ENCODE results near the gene SHC4. TPM values are rescaled to one million over a fixed set of nuclear protein-coding genes. Genes with fewer than 3 reads are reported as not detected.

SHC4 gene
- total RNA-seq, 2 experiments from 2014 or later, result 0.41 to 1.3 TPM

DNA sequence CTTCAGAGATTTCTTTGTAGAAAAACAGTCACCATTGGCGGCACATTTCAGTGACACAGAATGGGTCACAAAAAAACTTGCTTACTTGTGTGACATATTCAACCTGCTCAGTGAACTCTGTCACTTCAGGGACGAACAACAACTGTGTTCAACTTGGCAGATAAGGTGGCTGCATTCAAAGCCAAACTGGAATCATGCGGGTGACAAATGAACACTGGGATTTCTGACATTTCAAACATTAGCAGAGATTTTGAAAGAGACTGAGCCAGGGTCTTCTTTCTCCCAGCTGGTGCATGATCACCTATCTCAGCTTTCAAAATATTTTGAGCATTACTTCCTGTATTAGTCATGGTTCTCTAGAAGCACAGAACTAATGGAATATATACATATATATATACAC is 87.7 kb downstream of the SHC4 start:
- H3K36me3 ChIP-seq (ENCODE audit: insufficient read depth, low read length), result peaks cover 24% of the 10 kb centered on the region
- TF ChIP-seq EZH2phosphoT487 (IDR thresholded peaks at IDR 0.05; ENCODE audit: borderline replicate concordance, low read depth, low read length), result no peak
- TF ChIP-seq, protein P1, sequence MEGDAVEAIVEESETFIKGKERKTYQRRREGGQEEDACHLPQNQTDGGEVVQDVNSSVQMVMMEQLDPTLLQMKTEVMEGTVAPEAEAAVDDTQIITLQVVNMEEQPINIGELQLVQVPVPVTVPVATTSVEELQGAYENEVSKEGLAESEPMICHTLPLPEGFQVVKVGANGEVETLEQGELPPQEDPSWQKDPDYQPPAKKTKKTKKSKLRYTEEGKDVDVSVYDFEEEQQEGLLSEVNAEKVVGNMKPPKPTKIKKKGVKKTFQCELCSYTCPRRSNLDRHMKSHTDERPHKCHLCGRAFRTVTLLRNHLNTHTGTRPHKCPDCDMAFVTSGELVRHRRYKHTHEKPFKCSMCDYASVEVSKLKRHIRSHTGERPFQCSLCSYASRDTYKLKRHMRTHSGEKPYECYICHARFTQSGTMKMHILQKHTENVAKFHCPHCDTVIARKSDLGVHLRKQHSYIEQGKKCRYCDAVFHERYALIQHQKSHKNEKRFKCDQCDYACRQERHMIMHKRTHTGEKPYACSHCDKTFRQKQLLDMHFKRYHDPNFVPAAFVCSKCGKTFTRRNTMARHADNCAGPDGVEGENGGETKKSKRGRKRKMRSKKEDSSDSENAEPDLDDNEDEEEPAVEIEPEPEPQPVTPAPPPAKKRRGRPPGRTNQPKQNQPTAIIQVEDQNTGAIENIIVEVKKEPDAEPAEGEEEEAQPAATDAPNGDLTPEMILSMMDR (conservative IDR thresholded peaks at IDR 0.05; ENCODE audit: low read length), result no peak
- peaks cover 28% of the 10 kb centered on the region for H3K79me2 ChIP-seq (ENCODE audit: insufficient read depth, low read depth, low read length)
- peaks cover 26% of the 10 kb centered on the region for H4K20me1 ChIP-seq (ENCODE audit: insufficient read depth, low read length)
- POLR2A ChIA-PET, result interaction anchor here (0.6 kb wide), 1 partner anchor 1663 kb away, joined by 6 read pairs; no protein-coding TSS in a partner anchor
- H3K9me3 ChIP-seq (ENCODE audit: low read length), result no peaks in the 10 kb centered on the region
- CTCF ChIA-PET (ENCODE audit: unreplicated experiment), result no interaction called here
- BruUV-seq (replicated peaks), result no TSS peak
- H3K4me2 ChIP-seq (ENCODE audit: low read length), result no peak overlapping the region
- no peak overlapping the region for H3K27ac ChIP-seq (ENCODE audit: low read depth, low read length, poor library complexity, severe bottlenecking)
- intact Hi-C loops (cut with micrococcal nuclease; ENCODE audit: unreplicated experiment), result no loop called here
- no peak overlapping the region for H3K4me3 ChIP-seq (ENCODE audit: low read depth, low read length, poor library complexity, severe bottlenecking)
- no peaks in the 10 kb centered on the region for H3K9me2 ChIP-seq (ENCODE audit: insufficient read depth, low read length)
- H3K4me1 ChIP-seq (ENCODE audit: insufficient read depth, low read length, poor library complexity, severe bottlenecking), result peaks cover 16% of the 10 kb centered on the region
- no peak overlapping the region; the same call in 1 of the 2 replicates for H2AFZ ChIP-seq (ENCODE audit: low read length)
- no peak for DNase-seq (ENCODE audit: low spot score)

DNA sequence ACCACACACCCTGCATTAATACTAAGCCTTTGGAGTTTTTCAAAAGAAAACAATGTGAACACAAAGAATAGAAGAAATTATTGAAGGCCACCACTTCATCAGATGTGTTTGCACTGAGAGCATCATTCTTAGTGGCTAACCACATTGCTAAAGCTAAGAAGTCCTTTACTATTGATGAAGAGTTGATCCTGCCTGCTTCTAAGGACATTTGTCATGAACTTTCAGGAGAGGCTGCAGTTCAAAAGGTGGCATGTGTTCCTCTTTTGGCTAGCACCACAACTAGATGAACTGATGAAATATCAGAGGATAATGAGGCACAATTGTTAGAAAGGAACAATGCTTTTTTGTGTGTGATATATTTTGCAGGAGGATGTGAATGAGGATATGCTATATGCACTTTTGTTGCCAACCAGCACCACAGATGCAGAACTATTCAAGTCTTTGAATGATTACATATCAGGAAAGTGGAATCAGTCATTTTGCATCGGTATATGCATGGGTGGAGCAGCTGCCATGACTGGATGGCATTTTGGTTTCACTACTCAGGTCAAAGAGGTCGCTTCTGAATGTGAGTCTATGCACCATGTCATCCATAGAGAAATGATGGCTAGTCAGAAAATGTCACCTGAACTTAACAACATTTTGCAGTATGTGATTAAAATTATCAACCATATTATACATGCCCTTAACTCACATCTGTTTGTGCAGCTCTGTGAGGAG is 88.3 kb downstream of the SHC4 start:
- CTCF ChIA-PET (ENCODE audit: unreplicated experiment), result no interaction called here

More for the DNA sequence above, 88.3 kb downstream of the SHC4 start:
- POLR2A ChIA-PET, result interaction anchor here (0.6 kb wide), 1 partner anchor 1664 kb away, joined by 6 read pairs; no protein-coding TSS in a partner anchor
- Histone ChIP-seq H3K27ac (ENCODE audit: low read depth, low read length, poor library complexity, severe bottlenecking) (no peak overlapping the region), H3K4me3 (ENCODE audit: low read depth, low read length, poor library complexity, severe bottlenecking) (no peak overlapping the region), H4K20me1 (ENCODE audit: insufficient read depth, low read length) (peaks cover 21% of the 10 kb centered on the region), H2AFZ (ENCODE audit: low read length) (no peak overlapping the region; the same call in 1 of the 2 replicates), H3K9me3 (ENCODE audit: low read length) (no peaks in the 10 kb centered on the region), H3K4me1 (ENCODE audit: insufficient read depth, low read length, poor library complexity, severe bottlenecking) (peaks cover 15% of the 10 kb centered on the region), H3K79me2 (ENCODE audit: insufficient read depth, low read depth, low read length) (peaks cover 23% of the 10 kb centered on the region), H3K4me2 (ENCODE audit: low read length) (no peak overlapping the region), H3K36me3 (ENCODE audit: insufficient read depth, low read length) (peaks cover 21% of the 10 kb centered on the region), H3K9me2 (ENCODE audit: insufficient read depth, low read length) (no peaks in the 10 kb centered on the region)
- no peak for DNase-seq (ENCODE audit: low spot score)
- BruUV-seq (replicated peaks), result no TSS peak
- TF ChIP-seq, protein P1 (conservative IDR thresholded peaks at IDR 0.05; ENCODE audit: low read length), result no peak
- TF ChIP-seq EZH2phosphoT487 (IDR thresholded peaks at IDR 0.05; ENCODE audit: borderline replicate concordance, low read depth, low read length), result no peak
- intact Hi-C loops (cut with micrococcal nuclease; ENCODE audit: unreplicated experiment), result no loop called here

All from OCI-LY7 (cell line).